HepG2 (cell line): Measurements from ENCODE around the gene SART1. TPM values are rescaled to one million over a fixed set of nuclear protein-coding genes. Genes with fewer than 3 reads are reported as not detected.
A peak's percentile ranks its signal among the peaks of the same experiment; 100 is the strongest.

Source experiments
- AFF4 ChIP-seq: sonication (generic); formaldehyde crosslinking; IDR thresholded peaks from 2 replicates; pipeline ENCODE4 v1.4.0; 2020; ENCODE audit warnings: missing genetic modification reagents
- FOXP1 ChIP-seq, 2 experiments: fragments of 450-650 bp in 1 of 2; IDR thresholded peaks; 2 replicates each; pipeline ENCODE4 v1.6.1; 2017 to 2018; ENCODE audit warnings: antibody characterized with exemption in 1 of 2
- GFI1 ChIP-seq: sonication (generic); formaldehyde crosslinking; IDR thresholded peaks from 2 replicates; pipeline ENCODE4 v1.5.0; 2020; ENCODE audit warnings: missing genetic modification reagents, mild to moderate bottlenecking, borderline replicate concordance
- HNRNPL ChIP-seq: fragments of 200-400 bp; formaldehyde crosslinking; IDR thresholded peaks from 2 replicates; pipeline ENCODE4 v1.6.1; 2017; ENCODE audit warnings: mild to moderate bottlenecking, low read depth, low read length
- IRF9 ChIP-seq: sonication (generic); formaldehyde crosslinking; IDR thresholded peaks from 2 replicates; pipeline ENCODE4 v1.8.0; 2022; ENCODE audit warnings: missing genetic modification reagents, mild to moderate bottlenecking, borderline replicate concordance
- KDM2A ChIP-seq: sonication (generic); formaldehyde crosslinking; IDR thresholded peaks from 2 replicates; pipeline ENCODE4 v1.4.0; 2020; ENCODE audit warnings: low read depth, missing genetic modification reagents, borderline replicate concordance
- LBX2 ChIP-seq: sonication (generic); formaldehyde crosslinking; IDR thresholded peaks from 2 replicates; pipeline ENCODE4 v1.5.0; 2020; ENCODE audit warnings: missing genetic modification reagents, mild to moderate bottlenecking, borderline replicate concordance
- MLX ChIP-seq: IDR thresholded peaks from 2 replicates; pipeline ENCODE4 v1.6.1; 2016
- POLR2G ChIP-seq: fragments of 200-400 bp; formaldehyde crosslinking; IDR thresholded peaks from 2 replicates; pipeline ENCODE4 v1.6.1; 2018; ENCODE audit warnings: mild to moderate bottlenecking, low read depth, low read length, moderate library complexity
- SMAD3 ChIP-seq: sonication (generic); formaldehyde crosslinking; IDR thresholded peaks from 2 replicates; pipeline ENCODE4 v1.4.0; 2020; ENCODE audit warnings: missing genetic modification reagents
- SRSF4 ChIP-seq: fragments of 200-400 bp; formaldehyde crosslinking; IDR thresholded peaks from one replicate; pipeline ENCODE4 v1.6.1; 2018; ENCODE audit warnings: mild to moderate bottlenecking, low read depth, low read length, moderate library complexity; ENCODE audit not compliant: poor library complexity, severe bottlenecking
- TMF1 ChIP-seq: sonication (generic); formaldehyde crosslinking; IDR thresholded peaks from 2 replicates; pipeline ENCODE4 v1.8.1; 2022; ENCODE audit warnings: low read depth, missing genetic modification reagents
- U2AF2 ChIP-seq: fragments of 200-400 bp; formaldehyde crosslinking; IDR thresholded peaks from 2 replicates; pipeline ENCODE4 v1.6.1; 2017; ENCODE audit warnings: low read depth, mild to moderate bottlenecking, low read length
- XBP1 ChIP-seq: sonication (generic); formaldehyde crosslinking; IDR thresholded peaks from 2 replicates; pipeline ENCODE4 v1.5.0; 2020; ENCODE audit warnings: missing genetic modification reagents
- ZBTB37 ChIP-seq: sonication (generic); formaldehyde crosslinking; IDR thresholded peaks from 2 replicates; pipeline ENCODE4 v1.4.0; 2020; ENCODE audit warnings: mild to moderate bottlenecking, missing genetic modification reagents
- ZNF138 ChIP-seq: sonication (generic); formaldehyde crosslinking; IDR thresholded peaks from 2 replicates; pipeline ENCODE4 v1.5.0; 2020; ENCODE audit warnings: mild to moderate bottlenecking, low read depth, missing genetic modification reagents
- ZNF335 ChIP-seq: sonication (generic); formaldehyde crosslinking; IDR thresholded peaks from 2 replicates; pipeline ENCODE4 v1.4.0; 2020; ENCODE audit warnings: missing genetic modification reagents
- ZNF362 ChIP-seq: sonication (generic); formaldehyde crosslinking; IDR thresholded peaks from 2 replicates; pipeline ENCODE4 v1.4.0; 2020; ENCODE audit warnings: missing genetic modification reagents, mild to moderate bottlenecking, borderline replicate concordance
- ZNF703 ChIP-seq: sonication (generic); formaldehyde crosslinking; IDR thresholded peaks from 2 replicates; pipeline ENCODE4 v1.5.1; 2020; ENCODE audit warnings: missing genetic modification reagents, mild to moderate bottlenecking, moderate library complexity, borderline replicate concordance
- ZNF768 ChIP-seq: sonication (generic); formaldehyde crosslinking; IDR thresholded peaks from 2 replicates; pipeline ENCODE4 v1.4.0; 2020; ENCODE audit warnings: missing genetic modification reagents
- ZNF816 ChIP-seq: sonication (generic); formaldehyde crosslinking; IDR thresholded peaks from 2 replicates; pipeline ENCODE4 v1.8.0; 2022; ENCODE audit warnings: missing genetic modification reagents, mild to moderate bottlenecking, borderline replicate concordance
- polyA plus RNA-seq, 8 experiments: library from polyadenylated mRNA; depleted of rRNA in 3 of 8; stranded (reverse) in 7 of 8; unstranded in 1 of 8; fragments of >200 nt; fragmentation: Illumina TruSeq in 4 of 8; extraction: Trizol in 4 of 8; gene quantifications; 2 replicates each; pipeline versions ENCODE4 v1.2.1 to v1.2.3, GENCODE V29; 2011 to 2016; ENCODE audit warnings: low read depth in 4 of 8, missing spikeins in 1 of 8, mixed read lengths in 1 of 8; ENCODE audit not compliant: insufficient read depth in 1 of 8
- total RNA-seq, 5 experiments: library from RNA; depleted of rRNA; stranded (reverse); fragments of >200 nt; fragmentation: Illumina TruSeq; extraction: Trizol; gene quantifications; 2 replicates each; pipeline ENCODE4 v1.2.3, GENCODE V29; 2016; ENCODE audit warnings: low read depth in 1 of 5

SART1 gene
- total and polyA plus RNA-seq, 2 of the 13 experiments (the other 11 are each of a cell fraction or from before 2014, with no cell fraction given), result 11.3 to 22.5 TPM

GRCh38 chr11:66022401-66023185 is 61.1 kb downstream of the SART1 start (continued):
- TF ChIP-seq IRF9 (CRISPR knock-in tag) (no peak), U2AF2 (no peak), ZNF703 (CRISPR knock-in tag) (no peak), ZNF335 (CRISPR knock-in tag) (no peak), KDM2A (CRISPR knock-in tag) (peak; percentile 67), XBP1 (CRISPR knock-in tag) (no peak), SMAD3 (CRISPR knock-in tag) (no peak), TMF1 (no peak), ZNF362 (CRISPR knock-in tag) (no peak), FOXP1 (IDR thresholded peaks at IDR 0.05) (no peak), FOXP1 (CRISPR knock-in tag; IDR thresholded peaks at IDR 0.05) (no peak), ZNF816 (no peak), SRSF4 (no peak), ZBTB37 (CRISPR knock-in tag) (no peak), GFI1 (CRISPR knock-in tag) (no peak), POLR2G (no peak), LBX2 (CRISPR knock-in tag) (no peak), MLX (CRISPR knock-in tag) (no peak), ZNF768 (CRISPR knock-in tag) (peak; percentile 52; the same call in 1 of the 2 replicates), ZNF138 (CRISPR knock-in tag) (no peak), AFF4 (CRISPR knock-in tag) (no peak), HNRNPL (no peak)
